HPDE6-E6E7 (cell line): ENCODE measurements around the gene PACS2.
A peak's percentile ranks its signal among the peaks of the same experiment; 100 is the strongest.

ENCODE experiments used
- DNase-seq: peaks from one replicate; pipeline ENCODE4 v3.0.0; 2011; ENCODE audit warnings: missing footprints; ENCODE audit errors: extremely low spot score

Gene PACS2

GRCh38 chr14:105398726-105399465, 84.3 kb downstream of the PACS2 start:
- no peak for DNase-seq

GRCh38 chr14:105399466-105399775, 84.9 kb downstream of the PACS2 start:
- no peak for DNase-seq

- no peak for DNase-seq
These were observed 85.5 kb downstream of the PACS2 start for GRCh38 chr14:105400016-105400415.

GRCh38 chr14:105401699-105402098, 87.2 kb downstream of the PACS2 start:
- no peak for DNase-seq

GRCh38 chr14:105408592-105408991, 94.0 kb downstream of the PACS2 start:
- DNase-seq, result no peak

- no peak for DNase-seq
These were observed 94.8 kb downstream of the PACS2 start for GRCh38 chr14:105409364-105409763.

GRCh38 chr14:105410642-105411016, 96.1 kb downstream of the PACS2 start:
- DNase-seq, result no peak

GRCh38 chr14:105411017-105411941, 96.7 kb downstream of the PACS2 start:
- peak; percentile 82 for DNase-seq

- DNase-seq, result no peak
These were observed 97.6 kb downstream of the PACS2 start for GRCh38 chr14:105411985-105412770.

- no peak for DNase-seq
These were observed 98.4 kb downstream of the PACS2 start for GRCh38 chr14:105412771-105413543.

GRCh38 chr14:105413544-105413886, 99.0 kb downstream of the PACS2 start:
- no peak for DNase-seq

GRCh38 chr14:105414456-105415371, 100.2 kb downstream of the PACS2 start:
- DNase-seq, result peak; percentile 69

- no peak for DNase-seq
These were observed 101.2 kb downstream of the PACS2 start for GRCh38 chr14:105415481-105416428.

GRCh38 chr14:105416671-105417070, 102.1 kb downstream of the PACS2 start:
- DNase-seq, result no peak

- no peak for DNase-seq
These were observed 103.2 kb downstream of the PACS2 start for GRCh38 chr14:105417690-105418121.

GRCh38 chr14:105418269-105419194, 104.0 kb downstream of the PACS2 start:
- no peak for DNase-seq

- no peak for DNase-seq
These were observed 104.9 kb downstream of the PACS2 start, which contains the start of gene MTA1 for GRCh38 chr14:105419195-105420091. MTA1 (plus strand) TSS chr14:105419827; CDS start chr14:105420036, 209 bp downstream.
